ENCODE measurements around the gene USH1C. TPM values are rescaled to one million over a fixed set of nuclear protein-coding genes. Genes with fewer than 3 reads are reported as not detected.

Gene USH1C
- total RNA-seq, 2 donors from 2014 or later: not detected

- ATAC-seq (replicated peaks in 1 of 2) (no peak), DNase-seq (no peak)
- Mint-ChIP-seq H3K36me3 (ENCODE audit: insufficient read depth in 2 of 2) (no peaks in the 10 kb centered on the region), H3K27ac (no peak overlapping the region), H3K4me1 (ENCODE audit: low read depth) (no peaks in the 10 kb centered on the region), H3K4me3 (no peak overlapping the region), H3K27me3 (ENCODE audit: low read depth) (no peaks in the 10 kb centered on the region), H3K9me3 (no peaks in the 10 kb centered on the region)
Measured at GRCh38 chr11:17522655-17523054, 21.6 kb downstream of the USH1C start.

- Mint-ChIP-seq H3K36me3 (ENCODE audit: insufficient read depth in 2 of 2) (no peaks in the 10 kb centered on the region), H3K9me3 (no peaks in the 10 kb centered on the region), H3K27ac (no peak overlapping the region), H3K4me1 (ENCODE audit: low read depth) (no peaks in the 10 kb centered on the region), H3K27me3 (ENCODE audit: low read depth) (peaks cover 4% of the 10 kb centered on the region), H3K4me3 (no peak overlapping the region)
- no peak for DNase-seq
- ATAC-seq (replicated peaks in 1 of 2): no peak
Measured at GRCh38 chr11:17521106-17521900, 22.9 kb downstream of the USH1C start.

GRCh38 chr11:17519061-17519885 lies 24.9 kb downstream of the USH1C start:
- Mint-ChIP-seq H3K36me3 (ENCODE audit: insufficient read depth in 2 of 2) (no peaks in the 10 kb centered on the region), H3K4me3 (no peak overlapping the region), H3K27ac (no peak overlapping the region), H3K27me3 (ENCODE audit: low read depth) (peaks cover 11% of the 10 kb centered on the region), H3K4me1 (ENCODE audit: low read depth) (no peaks in the 10 kb centered on the region), H3K9me3 (no peaks in the 10 kb centered on the region)
- DNase-seq: no peak
- ATAC-seq (replicated peaks in 1 of 2): no peak

GRCh38 chr11:17518366-17518765 lies 25.9 kb downstream of the USH1C start:
- Mint-ChIP-seq H3K36me3 (ENCODE audit: insufficient read depth in 2 of 2) (no peaks in the 10 kb centered on the region), H3K4me1 (ENCODE audit: low read depth) (peaks cover 5% of the 10 kb centered on the region), H3K4me3 (no peak overlapping the region), H3K27me3 (ENCODE audit: low read depth) (peaks cover 11% of the 10 kb centered on the region), H3K9me3 (no peaks in the 10 kb centered on the region), H3K27ac (no peak overlapping the region)
- ATAC-seq (replicated peaks in 1 of 2) (no peak), DNase-seq (no peak)

- Mint-ChIP-seq H3K27me3 (ENCODE audit: low read depth) (peaks cover 19% of the 10 kb centered on the region), H3K4me3 (no peak overlapping the region), H3K36me3 (ENCODE audit: insufficient read depth in 2 of 2) (no peaks in the 10 kb centered on the region), H3K27ac (no peak overlapping the region), H3K9me3 (no peaks in the 10 kb centered on the region), H3K4me1 (ENCODE audit: low read depth) (peaks cover 9% of the 10 kb centered on the region)
- DNase-seq: no peak
- no peak for ATAC-seq (replicated peaks in 1 of 2)
Measured at GRCh38 chr11:17517186-17517585, 27.0 kb downstream of the USH1C start.

GRCh38 chr11:17516551-17517150 lies 27.6 kb downstream of the USH1C start:
- DNase-seq (no peak), ATAC-seq (replicated peaks in 1 of 2) (no peak)
- Mint-ChIP-seq H3K36me3 (ENCODE audit: insufficient read depth in 2 of 2) (no peaks in the 10 kb centered on the region), H3K27me3 (ENCODE audit: low read depth) (peaks cover 19% of the 10 kb centered on the region), H3K4me1 (ENCODE audit: low read depth) (peaks cover 9% of the 10 kb centered on the region), H3K27ac (no peak overlapping the region), H3K4me3 (no peak overlapping the region), H3K9me3 (no peaks in the 10 kb centered on the region)

- ATAC-seq (replicated peaks in 1 of 2): no peak
- no peak overlapping the region for H3K27ac Mint-ChIP-seq
- peaks cover 19% of the 10 kb centered on the region for H3K27me3 Mint-ChIP-seq (ENCODE audit: low read depth)
- no peaks in the 10 kb centered on the region for H3K9me3 Mint-ChIP-seq
- peaks cover 9% of the 10 kb centered on the region for H3K4me1 Mint-ChIP-seq (ENCODE audit: low read depth)
- no peak for DNase-seq
- no peaks in the 10 kb centered on the region for H3K36me3 Mint-ChIP-seq (ENCODE audit: insufficient read depth in 2 of 2)
- H3K4me3 Mint-ChIP-seq: no peak overlapping the region
Measured at GRCh38 chr11:17515443-17516176, 28.6 kb downstream of the USH1C start.

- no peaks in the 10 kb centered on the region for H3K36me3 Mint-ChIP-seq (ENCODE audit: insufficient read depth in 2 of 2)
- no peaks in the 10 kb centered on the region for H3K9me3 Mint-ChIP-seq
- H3K27ac Mint-ChIP-seq: no peak overlapping the region
- DNase-seq: no peak
- ATAC-seq (replicated peaks in 1 of 2): no peak
- peaks cover 9% of the 10 kb centered on the region for H3K4me1 Mint-ChIP-seq (ENCODE audit: low read depth)
- no peak overlapping the region for H3K4me3 Mint-ChIP-seq
- peaks cover 19% of the 10 kb centered on the region for H3K27me3 Mint-ChIP-seq (ENCODE audit: low read depth)
Measured at GRCh38 chr11:17514476-17514875, 29.7 kb downstream of the USH1C start.

GRCh38 chr11:17513853-17514252 lies 30.4 kb downstream of the USH1C start:
- Mint-ChIP-seq H3K4me1 (ENCODE audit: low read depth) (peaks cover 9% of the 10 kb centered on the region), H3K9me3 (no peaks in the 10 kb centered on the region), H3K27me3 (ENCODE audit: low read depth) (peaks cover 19% of the 10 kb centered on the region), H3K4me3 (no peak overlapping the region), H3K27ac (no peak overlapping the region), H3K36me3 (ENCODE audit: insufficient read depth in 2 of 2) (no peaks in the 10 kb centered on the region)
- peak; percentile 15 to 30 for DNase-seq
- peak; percentile 93 to 94 for ATAC-seq (replicated peaks in 1 of 2)

GRCh38 chr11:17512101-17512500 lies 32.1 kb downstream of the USH1C start:
- DNase-seq: no peak
- peaks cover 18% of the 10 kb centered on the region for H3K27me3 Mint-ChIP-seq (ENCODE audit: low read depth)
- peaks cover 9% of the 10 kb centered on the region for H3K4me1 Mint-ChIP-seq (ENCODE audit: low read depth)
- H3K4me3 Mint-ChIP-seq: no peak overlapping the region
- H3K9me3 Mint-ChIP-seq: no peaks in the 10 kb centered on the region
- no peak for ATAC-seq (replicated peaks in 1 of 2)
- no peak overlapping the region for H3K27ac Mint-ChIP-seq
- no peaks in the 10 kb centered on the region for H3K36me3 Mint-ChIP-seq (ENCODE audit: insufficient read depth in 2 of 2)

- no peak overlapping the region for H3K4me3 Mint-ChIP-seq
- H3K4me1 Mint-ChIP-seq (ENCODE audit: low read depth): peaks cover 9% of the 10 kb centered on the region
- peaks cover 18% of the 10 kb centered on the region for H3K27me3 Mint-ChIP-seq (ENCODE audit: low read depth)
- no peak overlapping the region for H3K27ac Mint-ChIP-seq
- DNase-seq (no peak), ATAC-seq (replicated peaks in 1 of 2) (no peak)
- no peaks in the 10 kb centered on the region for H3K36me3 Mint-ChIP-seq (ENCODE audit: insufficient read depth in 2 of 2)
- no peaks in the 10 kb centered on the region for H3K9me3 Mint-ChIP-seq
Measured at GRCh38 chr11:17511571-17511970, 32.6 kb downstream of the USH1C start.

- peaks cover 21% of the 10 kb centered on the region for H3K27me3 Mint-ChIP-seq (ENCODE audit: low read depth)
- peaks cover 9% of the 10 kb centered on the region for H3K4me1 Mint-ChIP-seq (ENCODE audit: low read depth)
- H3K27ac Mint-ChIP-seq: no peak overlapping the region
- ATAC-seq (replicated peaks in 1 of 2): no peak
- no peak for DNase-seq
- H3K4me3 Mint-ChIP-seq: no peak overlapping the region
- no peaks in the 10 kb centered on the region for H3K36me3 Mint-ChIP-seq (ENCODE audit: insufficient read depth in 2 of 2)
- no peaks in the 10 kb centered on the region for H3K9me3 Mint-ChIP-seq
Measured at GRCh38 chr11:17510507-17511206, 33.6 kb downstream of the USH1C start.
